HepG2 (cell line): ENCODE data around the gene SUPT6H. TPM values are rescaled to one million over a fixed set of nuclear protein-coding genes. Genes with fewer than 3 reads are reported as not detected.
A peak's percentile ranks its signal among the peaks of the same experiment; 100 is the strongest.

Experiments
- BCL6 ChIP-seq: IDR thresholded peaks from 2 replicates; pipeline ENCODE4 v1.6.1; 2016; ENCODE audit warnings: missing genetic modification reagents, missing compliant biosample characterization
- DMAP1 ChIP-seq: IDR thresholded peaks from 2 replicates; pipeline ENCODE4 v1.6.1; 2016
- EED ChIP-seq: sonication (generic); formaldehyde crosslinking; IDR thresholded peaks from 2 replicates; pipeline ENCODE4 v1.5.0; 2020; ENCODE audit warnings: mild to moderate bottlenecking, missing genetic modification reagents
- FOXO1 ChIP-seq: sonication (generic); formaldehyde crosslinking; IDR thresholded peaks from 2 replicates; pipeline ENCODE4 v1.4.0; 2020; ENCODE audit warnings: missing genetic modification reagents
- GTF3A ChIP-seq: sonication (generic); formaldehyde crosslinking; conservative IDR thresholded peaks from 2 replicates; pipeline ENCODE4 v1.4.0; 2020; ENCODE audit warnings: mild to moderate bottlenecking, missing genetic modification reagents
- KDM5A ChIP-seq: fragments of 200-600 bp; sonication (generic); IDR thresholded peaks from 2 replicates; pipeline ENCODE4 v1.7.0; 2018; ENCODE audit warnings: antibody characterized with exemption, mild to moderate bottlenecking, low read length, borderline replicate concordance
- NFYC ChIP-seq: IDR thresholded peaks from 2 replicates; pipeline ENCODE4 v1.6.1; 2016; ENCODE audit warnings: missing genetic modification reagents, missing compliant biosample characterization
- REPIN1 ChIP-seq: sonication (generic); formaldehyde crosslinking; IDR thresholded peaks from 2 replicates; pipeline ENCODE4 v1.8.0; 2022; ENCODE audit warnings: missing genetic modification reagents, low read depth, mild to moderate bottlenecking, borderline replicate concordance
- THAP11 ChIP-seq: IDR thresholded peaks from 2 replicates; pipeline ENCODE4 v1.6.1; 2016; ENCODE audit warnings: missing biosample characterization, missing genetic modification reagents
- ZKSCAN5 ChIP-seq: sonication (generic); formaldehyde crosslinking; IDR thresholded peaks from 2 replicates; pipeline ENCODE4 v1.5.1; 2020; ENCODE audit warnings: mild to moderate bottlenecking, missing genetic modification reagents
- ZNF101 ChIP-seq: sonication (generic); formaldehyde crosslinking; IDR thresholded peaks from 2 replicates; pipeline ENCODE4 v1.4.0; 2020; ENCODE audit warnings: mild to moderate bottlenecking, low read depth, missing genetic modification reagents, borderline replicate concordance
- ZNF792 ChIP-seq: IDR thresholded peaks from 2 replicates; pipeline ENCODE4 v1.6.1; 2016
- ZSCAN31 ChIP-seq: sonication (generic); formaldehyde crosslinking; IDR thresholded peaks from 2 replicates; pipeline ENCODE4 v1.5.0; 2020; ENCODE audit warnings: low read depth, mild to moderate bottlenecking, missing genetic modification reagents
- polyA plus RNA-seq, 8 experiments: library from polyadenylated mRNA; depleted of rRNA in 3 of 8; stranded (reverse) in 7 of 8; unstranded in 1 of 8; fragments of >200 nt; fragmentation: Illumina TruSeq in 4 of 8; extraction: Trizol in 4 of 8; gene quantifications; 2 replicates each; pipeline versions ENCODE4 v1.2.1 to v1.2.3, GENCODE V29; 2011 to 2016; ENCODE audit warnings: low read depth in 4 of 8, missing spikeins in 1 of 8, mixed read lengths in 1 of 8; ENCODE audit not compliant: insufficient read depth in 1 of 8
- total RNA-seq, 5 experiments: library from RNA; depleted of rRNA; stranded (reverse); fragments of >200 nt; fragmentation: Illumina TruSeq; extraction: Trizol; gene quantifications; 2 replicates each; pipeline ENCODE4 v1.2.3, GENCODE V29; 2016; ENCODE audit warnings: low read depth in 1 of 5
- TF ChIP-seq, protein P1 (sequence below): sonication (generic); formaldehyde crosslinking; IDR thresholded peaks from 2 replicates; pipeline ENCODE4 v1.4.0; 2020; ENCODE audit warnings: missing genetic modification reagents
- TF ChIP-seq, protein P2 (sequence below): sonication (generic); formaldehyde crosslinking; IDR thresholded peaks from 2 replicates; pipeline ENCODE4 v1.4.0; 2020; ENCODE audit warnings: missing genetic modification reagents; ENCODE audit errors: not compliant biosample characterization
- TF ChIP-seq, protein P3 (sequence below): sonication (generic); formaldehyde crosslinking; IDR thresholded peaks from 2 replicates; pipeline ENCODE4 v1.4.0; 2020; ENCODE audit warnings: missing genetic modification reagents, borderline replicate concordance
- TF ChIP-seq, protein P4 (sequence below): sonication (generic); formaldehyde crosslinking; IDR thresholded peaks from 2 replicates; pipeline ENCODE4 v1.4.0; 2020; ENCODE audit warnings: missing genetic modification reagents, borderline replicate concordance

Gene SUPT6H
- total and polyA plus RNA-seq, 2 of the 13 experiments (the other 11 are each of a cell fraction or from before 2014, with no cell fraction given), result 32.7 to 39.9 TPM

DNA sequence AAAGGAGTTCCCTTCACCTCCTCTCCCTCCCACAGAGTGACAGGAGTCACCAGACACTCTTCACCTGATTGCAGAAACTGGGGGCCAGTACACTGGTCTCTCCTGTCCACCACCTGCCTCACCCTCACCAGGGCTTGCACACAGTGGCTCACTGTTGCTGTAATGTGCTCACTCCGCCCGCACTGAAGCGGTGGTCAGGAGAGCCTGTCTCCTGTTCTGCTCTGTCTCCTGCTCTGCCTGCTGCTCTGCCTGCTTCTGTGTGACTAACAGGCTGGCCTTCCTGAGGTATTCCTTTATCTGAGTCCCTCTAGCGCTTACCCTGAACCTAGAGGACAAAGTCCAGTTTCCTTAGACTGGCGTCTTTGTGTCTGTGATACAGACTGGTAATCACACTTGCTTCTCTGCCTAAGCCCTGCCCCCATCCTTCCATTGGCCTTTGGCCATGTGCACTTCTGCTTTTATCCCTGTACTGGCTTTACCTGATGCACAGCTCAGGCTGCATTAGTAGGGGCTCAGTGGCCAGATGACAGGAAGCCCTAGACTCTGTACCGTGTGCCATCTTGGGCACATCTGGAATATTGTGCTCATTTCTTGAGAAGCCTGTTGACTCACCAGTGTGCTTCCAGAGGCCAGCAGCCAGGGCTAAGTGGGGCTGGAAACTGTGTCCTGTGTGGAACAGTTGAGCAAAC, 36.4 kb downstream of the SUPT6H start (continued):
- TF ChIP-seq, protein P1, sequence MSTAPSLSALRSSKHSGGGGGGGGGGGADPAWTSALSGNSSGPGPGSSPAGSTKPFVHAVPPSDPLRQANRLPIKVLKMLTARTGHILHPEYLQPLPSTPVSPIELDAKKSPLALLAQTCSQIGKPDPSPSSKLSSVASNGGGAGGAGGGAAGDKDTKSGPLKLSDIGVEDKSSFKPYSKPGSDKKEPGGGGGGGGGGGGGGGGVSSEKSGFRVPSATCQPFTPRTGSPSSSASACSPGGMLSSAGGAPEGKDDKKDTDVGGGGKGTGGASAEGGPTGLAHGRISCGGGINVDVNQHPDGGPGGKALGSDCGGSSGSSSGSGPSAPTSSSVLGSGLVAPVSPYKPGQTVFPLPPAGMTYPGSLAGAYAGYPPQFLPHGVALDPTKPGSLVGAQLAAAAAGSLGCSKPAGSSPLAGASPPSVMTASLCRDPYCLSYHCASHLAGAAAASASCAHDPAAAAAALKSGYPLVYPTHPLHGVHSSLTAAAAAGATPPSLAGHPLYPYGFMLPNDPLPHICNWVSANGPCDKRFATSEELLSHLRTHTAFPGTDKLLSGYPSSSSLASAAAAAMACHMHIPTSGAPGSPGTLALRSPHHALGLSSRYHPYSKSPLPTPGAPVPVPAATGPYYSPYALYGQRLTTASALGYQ (CRISPR knock-in tag), result peak; percentile 73; the same call in 1 of the 2 replicates
- TF ChIP-seq GTF3A (CRISPR knock-in tag), result no peak
- peak; percentile 49; the same call in 1 of the 2 replicates for TF ChIP-seq ZKSCAN5 (CRISPR knock-in tag)
- TF ChIP-seq THAP11, result peak; percentile 88
- TF ChIP-seq EED (CRISPR knock-in tag), result 0 out of 2 replicates have a peak, but pooled peaks have one; percentile 34
- TF ChIP-seq KDM5A, result no peak
- TF ChIP-seq, protein P2, sequence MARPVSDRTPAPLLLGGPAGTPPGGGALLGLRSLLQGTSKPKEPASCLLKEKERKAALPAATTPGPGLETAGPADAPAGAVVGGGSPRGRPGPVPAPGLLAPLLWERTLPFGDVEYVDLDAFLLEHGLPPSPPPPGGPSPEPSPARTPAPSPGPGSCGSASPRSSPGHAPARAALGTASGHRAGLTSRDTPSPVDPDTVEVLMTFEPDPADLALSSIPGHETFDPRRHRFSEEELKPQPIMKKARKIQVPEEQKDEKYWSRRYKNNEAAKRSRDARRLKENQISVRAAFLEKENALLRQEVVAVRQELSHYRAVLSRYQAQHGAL (CRISPR knock-in tag), result no peak
- peak; percentile 82 for TF ChIP-seq ZSCAN31 (CRISPR knock-in tag)
- TF ChIP-seq BCL6 (CRISPR knock-in tag), result peak; percentile 57; the same call in 1 of the 2 replicates
- peak; percentile 81; the same call in 1 of the 2 replicates for TF ChIP-seq FOXO1
- TF ChIP-seq, protein P3, sequence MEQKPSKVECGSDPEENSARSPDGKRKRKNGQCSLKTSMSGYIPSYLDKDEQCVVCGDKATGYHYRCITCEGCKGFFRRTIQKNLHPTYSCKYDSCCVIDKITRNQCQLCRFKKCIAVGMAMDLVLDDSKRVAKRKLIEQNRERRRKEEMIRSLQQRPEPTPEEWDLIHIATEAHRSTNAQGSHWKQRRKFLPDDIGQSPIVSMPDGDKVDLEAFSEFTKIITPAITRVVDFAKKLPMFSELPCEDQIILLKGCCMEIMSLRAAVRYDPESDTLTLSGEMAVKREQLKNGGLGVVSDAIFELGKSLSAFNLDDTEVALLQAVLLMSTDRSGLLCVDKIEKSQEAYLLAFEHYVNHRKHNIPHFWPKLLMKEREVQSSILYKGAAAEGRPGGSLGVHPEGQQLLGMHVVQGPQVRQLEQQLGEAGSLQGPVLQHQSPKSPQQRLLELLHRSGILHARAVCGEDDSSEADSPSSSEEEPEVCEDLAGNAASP (CRISPR knock-in tag), result peak; percentile 18; the same call in 1 of the 2 replicates
- TF ChIP-seq ZNF792 (CRISPR knock-in tag), result peak; percentile 87; the same call in 1 of the 2 replicates
- TF ChIP-seq REPIN1 (CRISPR knock-in tag), result peak; percentile 86; the same call in 1 of the 2 replicates
- TF ChIP-seq ZNF101, result no peak
- no peak; the same call in 1 of the 2 replicates for TF ChIP-seq NFYC (CRISPR knock-in tag)
- peak; percentile 92 for TF ChIP-seq DMAP1 (CRISPR knock-in tag)
- TF ChIP-seq, protein P4, sequence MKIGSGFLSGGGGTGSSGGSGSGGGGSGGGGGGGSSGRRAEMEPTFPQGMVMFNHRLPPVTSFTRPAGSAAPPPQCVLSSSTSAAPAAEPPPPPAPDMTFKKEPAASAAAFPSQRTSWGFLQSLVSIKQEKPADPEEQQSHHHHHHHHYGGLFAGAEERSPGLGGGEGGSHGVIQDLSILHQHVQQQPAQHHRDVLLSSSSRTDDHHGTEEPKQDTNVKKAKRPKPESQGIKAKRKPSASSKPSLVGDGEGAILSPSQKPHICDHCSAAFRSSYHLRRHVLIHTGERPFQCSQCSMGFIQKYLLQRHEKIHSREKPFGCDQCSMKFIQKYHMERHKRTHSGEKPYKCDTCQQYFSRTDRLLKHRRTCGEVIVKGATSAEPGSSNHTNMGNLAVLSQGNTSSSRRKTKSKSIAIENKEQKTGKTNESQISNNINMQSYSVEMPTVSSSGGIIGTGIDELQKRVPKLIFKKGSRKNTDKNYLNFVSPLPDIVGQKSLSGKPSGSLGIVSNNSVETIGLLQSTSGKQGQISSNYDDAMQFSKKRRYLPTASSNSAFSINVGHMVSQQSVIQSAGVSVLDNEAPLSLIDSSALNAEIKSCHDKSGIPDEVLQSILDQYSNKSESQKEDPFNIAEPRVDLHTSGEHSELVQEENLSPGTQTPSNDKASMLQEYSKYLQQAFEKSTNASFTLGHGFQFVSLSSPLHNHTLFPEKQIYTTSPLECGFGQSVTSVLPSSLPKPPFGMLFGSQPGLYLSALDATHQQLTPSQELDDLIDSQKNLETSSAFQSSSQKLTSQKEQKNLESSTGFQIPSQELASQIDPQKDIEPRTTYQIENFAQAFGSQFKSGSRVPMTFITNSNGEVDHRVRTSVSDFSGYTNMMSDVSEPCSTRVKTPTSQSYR (CRISPR knock-in tag), result peak; percentile 95
